NCI-H1092 treated with DMSO at 0.1 percent for 48 hours (cell line): Measurements from ENCODE around the gene APELA.
"Not testable (repeated sequence)": the region's sequence is repeated elsewhere in the genome, so short reads cannot be mapped to it uniquely, and the experiment has no call there.

Source experiments
- DNase-seq: peaks from one replicate; lab custom pipeline; 2025; lab: John Stamatoyannopoulos, UW

APELA gene, protein sequence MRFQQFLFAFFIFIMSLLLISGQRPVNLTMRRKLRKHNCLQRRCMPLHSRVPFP

DNA sequence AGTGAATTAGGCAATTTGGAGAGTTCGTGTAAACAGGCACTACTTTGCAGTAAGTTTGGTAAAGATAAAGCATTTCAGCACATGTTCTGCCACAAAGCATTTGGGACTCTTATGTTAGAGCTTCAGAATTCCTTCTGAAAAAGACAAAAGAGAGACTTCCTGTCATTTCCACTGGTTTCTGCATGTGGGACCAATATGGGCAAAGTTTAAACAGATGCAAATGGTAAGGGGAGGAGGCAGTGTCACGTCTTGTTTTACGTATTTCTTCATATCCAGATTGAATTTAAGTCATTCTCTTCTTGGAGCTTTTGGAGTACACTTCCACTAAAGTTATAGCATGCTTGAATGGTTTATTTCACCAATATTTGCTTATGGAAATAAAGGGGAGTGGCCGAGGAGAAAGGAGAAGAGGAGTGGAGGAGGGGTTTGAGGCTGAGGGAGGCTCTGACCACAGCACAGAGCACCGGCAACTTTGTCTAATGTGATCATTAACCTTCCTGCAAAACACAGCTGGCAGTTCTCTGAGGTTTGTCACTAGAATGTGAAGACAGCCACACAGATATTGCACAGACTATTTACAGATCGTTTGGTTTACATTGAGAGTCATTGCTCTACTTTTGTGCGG is at the start of gene APELA:
APELA (plus strand) TSS at position 479 of the 625 bp plus-strand sequence. CDS start 154 bp downstream, outside the sequence.
- DNase-seq: no peak

DNA sequence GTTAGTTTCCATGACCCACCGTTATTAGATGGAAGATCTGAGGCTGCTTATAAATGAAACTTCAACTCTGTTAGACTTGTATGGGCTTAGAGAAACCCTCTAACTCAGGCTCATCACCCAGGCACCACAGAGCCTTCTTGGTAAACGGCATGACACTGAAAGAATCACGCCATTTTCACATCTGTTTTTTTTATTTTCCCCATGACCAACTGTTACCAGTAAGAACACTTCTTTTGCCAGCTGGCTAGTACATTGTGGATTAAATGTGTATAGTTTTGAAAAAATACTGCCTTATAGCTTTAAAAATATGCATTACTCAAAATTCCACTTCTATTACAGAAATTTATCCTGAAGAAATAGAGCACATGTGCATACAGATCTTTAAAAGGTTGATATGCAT is 48.0 kb upstream of the APELA start:
- DNase-seq: no peak

DNA sequence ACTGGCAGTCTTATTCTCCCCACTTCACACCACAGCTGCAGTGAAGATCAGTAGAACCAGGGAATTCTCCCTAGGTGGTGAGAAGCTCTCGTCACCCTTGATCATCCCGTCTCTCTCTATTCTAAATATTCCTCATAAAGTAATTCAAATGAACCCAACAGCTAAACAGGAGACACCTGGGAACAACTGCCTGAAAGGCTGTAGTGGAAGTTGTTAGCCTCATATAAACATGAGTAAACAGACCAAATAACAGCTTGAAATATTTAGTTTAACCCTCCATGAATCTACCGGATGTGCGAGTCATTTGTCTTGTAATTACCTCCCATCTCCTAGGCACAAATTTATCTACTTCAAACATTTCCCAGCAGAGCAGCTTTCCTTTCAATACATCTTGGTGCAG is 30.4 kb upstream of the APELA start:
- DNase-seq: no peak

- DNase-seq: no peak
Observed at GRCh38 chr4:164847016-164847415, 30.0 kb upstream of the APELA start.

DNA sequence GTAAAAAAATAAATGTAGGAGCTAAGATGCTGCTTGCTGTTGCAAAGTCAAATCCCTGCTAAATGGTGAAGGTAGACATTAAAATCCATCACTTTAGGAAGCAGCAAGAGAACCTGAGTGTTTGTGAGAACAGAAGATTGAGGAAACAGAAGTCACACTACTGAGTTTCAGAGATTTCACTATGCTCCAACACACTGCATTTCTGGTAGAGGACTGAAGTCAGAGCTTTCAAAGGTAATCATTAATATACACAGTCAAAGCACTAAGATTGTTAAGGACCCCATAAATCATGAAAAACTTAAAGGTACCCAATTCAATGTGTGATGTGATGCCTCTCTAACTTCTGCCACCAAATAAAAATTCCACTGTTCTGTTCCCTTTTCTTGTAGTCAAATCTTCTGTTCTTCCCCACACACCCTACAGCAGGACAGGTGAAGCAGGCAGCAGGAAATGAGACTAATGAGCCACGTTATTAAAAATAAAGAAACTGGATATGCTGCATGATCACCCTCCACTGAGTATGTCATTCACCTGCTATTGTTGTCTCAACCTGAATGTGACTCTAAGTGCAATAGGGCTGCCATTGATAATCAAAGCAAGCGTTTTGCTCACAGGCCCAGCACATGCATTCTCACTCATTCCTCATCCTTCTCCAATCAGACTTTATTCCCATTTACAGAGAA is 28.9 kb upstream of the APELA start:
- DNase-seq: no peak

DNA sequence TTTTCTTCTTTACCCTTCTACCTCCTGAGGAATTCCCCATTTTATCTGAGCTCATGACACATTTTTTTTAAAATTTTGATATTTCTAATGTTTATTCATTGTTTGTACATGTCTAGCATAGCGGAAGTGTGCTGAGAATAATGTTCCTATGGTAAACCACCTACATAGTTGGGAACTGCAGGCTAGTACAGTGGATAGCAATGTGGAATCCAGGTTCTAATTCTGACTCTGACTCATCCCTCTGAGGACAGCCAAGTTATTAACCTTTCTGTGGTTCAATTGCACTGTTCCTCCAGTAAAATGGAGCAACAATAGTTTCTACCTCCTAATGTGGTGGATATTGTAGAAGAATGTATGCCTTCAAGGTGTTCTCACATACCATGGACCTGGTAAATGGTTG is 20.6 kb upstream of the APELA start:
- no peak for DNase-seq

GRCh38 chr4:164866817-164867490 is 10.0 kb upstream of the APELA start:
- no peak for DNase-seq

DNA sequence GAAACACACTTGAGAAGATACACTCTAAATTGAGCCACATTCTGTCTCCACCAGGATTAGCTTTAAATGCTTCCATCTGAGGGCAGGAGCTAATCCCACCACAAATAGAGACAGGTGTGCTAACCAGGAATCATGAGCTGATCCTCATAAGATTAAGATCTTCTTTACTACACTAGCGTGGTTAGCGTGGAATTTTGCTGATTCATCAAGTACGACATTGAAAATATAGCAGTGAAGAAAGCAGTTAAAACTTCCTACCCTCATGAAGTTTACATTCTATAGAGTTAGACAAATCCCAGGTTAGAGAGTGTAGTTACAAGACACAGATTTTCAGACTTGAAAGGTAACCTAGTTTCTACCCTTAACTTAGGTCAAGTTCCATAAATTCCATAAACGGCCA is 5.3 kb upstream of the APELA start:
- no peak for DNase-seq

- no peak for DNase-seq
Observed at GRCh38 chr4:164872481-164872880, 4.5 kb upstream of the APELA start.

GRCh38 chr4:164874789-164875188 is 2.2 kb upstream of the APELA start:
- DNase-seq: no peak

DNA sequence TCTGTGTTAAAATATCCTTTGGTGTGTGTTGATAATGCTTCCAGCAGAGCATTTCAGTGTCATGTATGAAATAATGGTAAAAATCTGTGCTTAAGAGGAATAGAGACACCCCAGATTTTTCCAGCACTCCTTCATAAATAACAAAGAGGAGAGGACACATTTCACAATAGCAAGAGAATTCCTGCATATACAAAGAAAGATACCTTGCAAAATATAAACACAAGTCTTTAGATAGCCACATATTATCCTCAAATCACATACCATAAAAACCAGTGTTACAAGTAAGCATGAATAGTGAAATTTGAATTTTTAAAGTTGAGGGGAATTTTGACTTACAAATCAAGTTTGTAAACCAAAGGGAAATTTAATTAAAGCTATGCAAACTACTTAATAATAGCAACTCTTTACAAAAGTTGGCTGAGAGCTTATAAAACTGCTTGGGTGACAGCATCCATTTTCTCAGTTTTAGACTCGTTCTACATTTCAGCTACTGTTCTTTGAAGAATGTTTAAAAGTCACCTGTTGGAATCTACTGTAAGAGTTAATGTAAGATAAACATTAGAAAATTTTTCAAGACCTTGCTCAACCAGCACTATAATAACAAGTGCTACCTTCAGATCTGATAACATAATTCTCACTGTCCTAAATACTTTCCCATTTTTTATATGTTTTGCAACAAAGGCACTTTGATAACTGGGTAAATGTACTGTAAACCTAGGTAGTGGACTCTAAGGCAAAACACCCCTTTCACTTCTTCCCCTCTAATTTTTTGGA is 3.7 kb downstream of the APELA start:
- DNase-seq: no peak

DNA sequence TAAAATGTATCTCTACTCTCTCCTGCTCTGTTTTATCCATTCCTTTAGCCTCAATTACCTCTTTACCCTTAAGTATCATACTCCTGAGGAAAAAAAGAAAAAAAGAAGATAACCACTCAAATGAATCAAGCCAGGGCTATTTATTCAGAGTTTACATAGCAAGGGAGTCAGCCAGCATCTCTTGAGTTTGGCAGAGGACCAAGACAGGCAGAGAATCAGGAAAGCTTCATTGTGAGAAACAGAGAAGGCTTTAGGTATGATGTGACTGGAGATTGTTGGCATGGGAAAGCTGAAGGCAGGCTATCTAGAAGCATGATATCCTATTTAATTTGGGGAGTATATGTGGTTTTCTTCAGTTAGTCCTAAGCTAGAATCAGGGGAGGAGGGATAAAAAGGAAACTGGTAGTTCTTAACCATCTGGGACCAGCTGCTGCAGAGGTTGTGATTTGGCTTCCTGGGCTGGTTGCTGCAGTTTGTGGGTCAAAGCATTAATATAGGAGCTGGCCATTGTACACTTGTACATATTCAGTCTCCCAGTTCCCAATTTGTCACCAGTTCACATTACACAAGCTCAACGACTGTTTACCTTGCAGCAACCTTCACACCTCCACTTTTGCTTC is 11.2 kb downstream of the APELA start:
- DNase-seq: no peak

DNA sequence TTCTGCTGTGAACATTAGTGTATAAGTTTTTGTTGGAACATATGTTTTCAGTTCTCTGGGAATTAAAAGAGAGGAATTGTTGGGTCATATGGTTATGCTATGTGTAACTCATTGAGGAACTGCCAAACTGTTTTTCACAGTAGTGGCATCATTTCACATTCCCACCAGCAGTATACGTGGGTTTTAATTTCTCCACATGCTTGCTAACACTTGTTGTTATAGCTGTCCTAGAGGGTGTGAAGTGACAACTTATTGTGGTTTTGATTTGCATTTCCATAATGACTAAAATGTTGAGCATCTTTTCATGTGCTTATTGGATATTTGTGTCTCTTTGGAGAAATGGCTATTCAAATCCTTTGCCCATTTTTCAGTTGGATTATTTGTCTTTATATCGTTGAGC is 13.7 kb downstream of the APELA start:
- no peak for DNase-seq

- DNase-seq: no peak
Observed at GRCh38 chr4:164892018-164892417, 15.0 kb downstream of the APELA start.

GRCh38 chr4:164894702-164895101 is 17.7 kb downstream of the APELA start:
- DNase-seq: no peak

- no peak for DNase-seq
Observed at GRCh38 chr4:164902608-164903007, 25.6 kb downstream of the APELA start.

- no peak for DNase-seq
Observed at GRCh38 chr4:164904336-164904735, 27.4 kb downstream of the APELA start.

GRCh38 chr4:164904941-164905340 is 28.0 kb downstream of the APELA start:
- no peak for DNase-seq

DNA sequence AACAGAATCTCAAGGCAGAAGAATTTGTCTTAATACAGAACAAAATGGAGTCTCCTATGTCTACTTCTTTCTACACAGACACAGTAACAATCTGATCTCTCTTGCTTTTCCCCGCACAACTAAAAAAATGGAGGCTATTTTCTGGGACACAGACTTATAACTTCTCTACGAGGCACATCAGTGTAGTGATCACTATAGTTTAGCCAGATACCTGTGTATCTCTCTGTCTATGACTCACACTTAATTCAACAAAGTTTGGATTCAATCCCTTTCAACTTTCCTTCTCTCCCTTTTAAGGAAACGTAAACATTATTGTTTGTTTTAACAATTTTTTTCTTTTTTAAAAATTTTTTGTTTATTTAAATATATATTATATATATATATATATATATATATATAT is 29.4 kb downstream of the APELA start:
- DNase-seq: no peak

DNA sequence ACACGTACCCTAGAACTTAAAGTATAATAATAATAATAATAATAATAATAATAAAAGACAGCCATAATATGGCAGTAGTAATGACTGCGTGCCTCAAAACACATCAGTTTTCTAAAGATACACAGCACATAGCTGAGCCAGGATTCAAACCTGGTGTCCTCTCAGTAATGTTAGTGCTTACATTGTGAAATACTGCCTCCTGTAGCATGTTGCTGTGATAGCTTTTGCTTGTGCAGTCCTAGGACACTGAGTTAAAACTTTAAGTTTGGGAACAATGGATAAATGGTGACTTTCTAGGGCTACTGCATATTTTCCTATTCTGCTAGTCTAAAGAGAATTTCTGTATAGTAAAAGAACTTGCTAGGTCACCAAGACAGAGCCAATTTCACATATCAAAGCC is 36.5 kb downstream of the APELA start:
- DNase-seq: not testable (repeated sequence)

GRCh38 chr4:164918956-164919355 is 42.0 kb downstream of the APELA start:
- DNase-seq: no peak

- DNase-seq: no peak
Observed at GRCh38 chr4:164924670-164925238, 47.8 kb downstream of the APELA start.
